NCI-H1092 (cell line): ENCODE results near the gene HLA-B.

Experiments used
- DNase-seq: peaks from one replicate; lab custom pipeline; 2025; lab: John Stamatoyannopoulos, UW

The HLA-B gene

DNA sequence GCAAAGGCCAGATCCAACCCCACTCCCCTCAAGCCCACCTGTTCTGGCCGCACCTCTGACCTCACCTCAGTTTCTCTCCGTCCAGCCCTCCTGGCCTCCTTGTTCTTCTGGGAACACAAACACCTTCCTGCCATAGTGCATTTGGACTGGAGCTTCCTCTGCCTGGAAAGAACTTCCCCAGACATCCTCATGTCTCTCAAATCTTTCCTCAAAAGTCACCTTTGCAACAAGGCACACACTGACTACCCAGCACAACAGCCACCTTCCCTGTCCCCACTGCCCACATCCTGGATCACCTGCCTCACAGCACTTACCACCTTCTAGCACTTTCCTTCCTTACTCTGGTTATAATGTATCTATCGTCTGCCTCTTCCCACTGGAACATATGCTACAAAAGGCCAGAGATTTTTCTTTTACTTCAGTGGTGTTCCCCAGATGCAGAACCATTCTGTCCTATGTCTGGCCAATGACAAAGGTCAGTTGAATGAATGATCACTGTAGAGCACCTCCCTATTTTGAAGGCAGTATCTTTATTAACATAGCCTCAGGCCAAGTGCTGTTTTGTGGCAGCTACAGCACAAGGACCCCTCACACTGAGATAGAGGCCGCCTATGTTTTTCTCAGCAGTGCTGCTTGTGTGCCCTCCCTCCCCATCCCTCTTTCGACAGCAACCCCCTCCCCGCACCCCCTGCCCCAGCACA lies 4.1 kb downstream of the HLA-B start:
- DNase-seq = no peak

DNA sequence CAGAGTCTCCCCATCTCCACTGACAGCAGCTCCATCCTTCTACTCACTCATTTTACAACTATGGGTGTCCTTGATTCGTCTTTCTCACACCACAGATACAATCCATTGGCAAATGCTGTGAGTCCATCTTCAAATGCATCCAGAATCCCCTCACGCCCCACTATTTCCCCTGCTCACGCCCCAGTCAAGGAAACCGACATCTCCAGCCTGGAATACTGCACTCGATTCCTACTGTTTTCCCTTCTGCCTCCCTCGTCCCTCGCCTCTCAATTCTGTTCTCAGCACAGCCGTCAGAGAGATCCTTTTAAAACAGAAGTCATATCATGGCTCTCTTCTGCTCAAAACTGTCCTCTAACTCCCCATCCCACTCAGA lies 4.7 kb downstream of the HLA-B start:
- no peak for DNase-seq

DNA sequence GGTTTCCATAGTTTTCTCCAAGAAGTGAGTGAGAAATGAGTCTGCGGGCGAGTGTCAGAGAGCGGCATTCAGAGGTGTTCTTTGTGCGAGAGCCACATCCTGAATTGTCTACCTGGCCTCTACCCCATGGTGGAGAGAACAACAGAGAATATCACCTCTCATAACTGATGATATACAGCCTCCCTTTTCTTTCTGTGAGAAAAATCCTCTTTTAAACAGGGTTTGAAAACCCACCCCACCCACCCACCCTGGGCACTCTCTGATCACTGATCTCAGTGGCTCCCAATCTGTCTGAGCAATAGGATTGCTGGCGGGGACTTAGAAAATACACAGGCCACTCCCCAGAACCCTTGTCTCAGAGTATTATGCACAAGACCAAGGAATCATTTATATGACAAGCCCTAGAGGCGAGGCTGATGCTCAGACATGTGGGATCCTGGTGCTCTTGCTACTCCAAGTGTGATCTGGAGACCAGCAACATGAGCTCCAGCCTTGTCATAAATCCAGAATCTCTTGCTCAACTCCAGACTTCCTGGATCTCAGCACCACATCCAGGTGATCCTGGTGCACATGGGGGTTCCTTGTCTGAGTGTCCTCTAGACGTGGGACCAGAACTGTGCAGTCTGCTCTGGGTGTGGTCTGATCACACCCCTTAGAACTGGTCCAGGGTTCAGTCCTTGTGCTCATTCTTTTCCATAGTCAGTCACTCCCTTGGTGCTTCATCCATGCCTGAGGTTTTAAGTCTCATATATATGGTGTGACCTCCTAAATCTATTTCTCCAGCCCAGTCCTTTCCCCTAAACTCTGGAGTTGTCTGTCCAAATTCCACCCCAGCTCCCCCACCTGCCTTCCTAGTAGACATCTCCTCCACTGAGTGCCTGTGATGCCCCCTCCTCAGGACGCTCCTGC lies 5.3 kb downstream of the HLA-B start:
- no peak for DNase-seq

DNA sequence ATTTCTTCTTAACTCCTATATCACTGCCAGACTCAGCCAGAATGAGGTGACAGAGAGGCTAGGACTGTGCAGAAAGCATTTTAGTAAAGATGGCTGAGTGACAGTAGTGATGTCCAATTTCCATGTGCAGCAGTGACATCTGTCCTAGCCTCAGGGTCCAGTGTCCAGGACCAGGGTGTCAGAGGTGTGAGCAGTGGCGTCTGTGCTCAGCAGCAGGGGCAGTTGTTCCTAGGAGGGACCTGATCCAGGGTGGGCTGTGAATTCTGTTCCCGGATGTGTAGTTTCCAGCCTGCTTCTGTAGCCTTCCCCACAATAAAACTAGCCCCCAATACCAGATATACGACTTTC lies 6.0 kb downstream of the HLA-B start:
- DNase-seq = no peak

DNA sequence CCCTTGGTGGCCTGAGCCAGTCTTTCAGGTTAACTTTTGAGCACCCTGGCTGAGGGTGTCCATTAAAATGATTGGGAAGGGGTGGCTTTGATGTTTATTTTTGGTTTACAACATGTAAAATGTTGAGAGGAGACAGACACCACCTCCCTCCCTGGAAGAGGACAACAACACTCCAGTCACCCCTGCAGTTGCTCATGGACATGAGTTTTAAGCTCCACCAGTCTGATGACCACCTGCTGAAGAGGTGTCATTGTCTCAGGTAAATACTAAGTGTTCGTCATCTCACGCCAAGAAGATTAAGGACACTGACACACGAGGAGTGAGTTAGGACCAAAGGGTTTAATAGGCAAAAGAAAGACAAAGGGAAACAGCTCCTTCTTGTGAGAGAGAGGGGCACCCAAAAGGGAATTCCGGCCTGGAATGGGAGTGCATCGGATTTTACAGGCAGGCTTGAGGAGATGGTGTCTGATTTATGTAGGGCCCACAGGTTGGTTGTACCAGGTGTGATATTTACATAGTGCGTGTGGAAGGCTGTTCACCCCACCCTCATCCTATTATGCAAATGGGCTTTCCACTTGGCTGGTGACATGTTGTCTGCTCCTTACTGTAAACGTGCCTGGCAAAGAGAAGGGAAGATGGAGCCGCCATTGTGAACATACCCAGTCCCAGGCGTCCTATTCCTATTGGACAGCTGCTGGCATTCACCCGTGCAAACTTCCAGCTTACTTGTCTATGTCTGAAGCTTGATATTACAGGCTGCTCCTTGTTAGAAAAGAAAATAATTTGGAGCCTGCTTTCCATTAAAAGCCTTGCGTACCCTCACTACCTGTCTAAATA lies 6.6 kb downstream of the HLA-B start:
- DNase-seq = no peak

DNA sequence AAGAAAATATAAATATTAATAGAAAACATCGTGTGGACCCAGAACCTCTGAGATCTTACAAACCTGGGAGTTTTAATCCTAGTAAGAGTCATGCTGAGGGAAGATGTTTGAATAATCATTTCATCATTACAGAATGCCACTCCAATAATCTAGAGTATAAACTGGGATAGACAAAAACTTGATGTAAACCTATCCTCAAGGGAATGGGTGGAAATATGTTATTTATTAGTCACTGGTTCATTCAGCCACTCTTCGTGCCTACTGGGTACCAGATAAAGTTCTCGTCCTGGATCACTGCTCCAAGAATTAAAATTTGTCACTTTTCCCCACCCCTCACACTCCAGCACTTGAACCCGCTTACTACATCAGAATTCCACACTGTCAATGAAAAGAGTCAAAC lies 7.7 kb downstream of the HLA-B start:
- DNase-seq = no peak

DNA sequence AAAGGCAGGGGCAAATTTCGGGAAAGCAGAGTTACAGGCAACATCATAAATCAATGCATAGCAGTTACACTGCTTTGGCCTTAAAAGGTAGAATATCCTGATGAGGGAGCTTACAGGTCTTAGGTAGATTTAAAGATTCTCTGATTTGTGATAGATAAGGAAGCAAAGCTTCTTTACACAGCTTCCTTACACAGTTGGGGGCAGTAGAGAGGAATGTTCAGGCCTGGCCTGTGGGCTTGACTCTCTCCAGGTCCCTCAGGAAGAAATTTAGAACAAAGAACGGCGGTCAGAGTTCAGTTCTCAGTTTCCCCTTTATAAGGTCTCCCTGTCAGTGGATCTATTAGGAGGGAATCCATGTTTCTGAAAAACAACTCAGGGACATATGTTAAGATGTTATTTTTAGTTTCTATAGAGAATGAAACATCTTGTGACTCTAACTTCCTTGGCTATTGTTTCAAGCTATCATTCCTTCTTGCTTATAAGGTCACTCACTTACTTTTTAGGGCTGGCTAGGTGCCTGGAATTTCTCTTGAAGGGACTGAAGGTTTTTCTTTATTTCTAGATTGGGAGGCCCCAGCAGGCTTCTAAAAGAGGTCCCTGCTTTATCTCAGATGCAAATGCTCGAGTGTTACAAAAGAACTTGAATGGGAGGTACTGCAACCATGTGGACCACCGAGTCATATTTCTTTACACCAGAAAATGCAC lies 11.8 kb downstream of the HLA-B start:
- no peak for DNase-seq

DNA sequence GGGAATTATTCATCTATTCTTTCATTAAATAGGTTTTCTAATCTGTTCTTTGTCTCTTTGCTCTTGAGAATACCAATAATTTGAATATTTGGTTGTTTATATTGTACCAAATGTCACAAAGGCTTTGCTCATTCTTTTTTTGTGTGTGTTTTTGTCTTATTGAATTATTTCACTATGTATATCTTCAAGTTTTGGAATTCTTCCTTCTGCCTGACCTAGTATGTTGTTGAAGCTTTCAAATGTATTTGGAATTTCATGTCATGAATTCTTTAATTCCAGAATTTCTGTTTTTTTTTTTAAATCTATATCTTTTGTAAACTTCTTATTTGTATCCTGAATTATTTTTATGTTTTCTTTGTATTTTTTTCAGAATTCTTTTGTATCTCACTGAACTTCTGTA lies 16.8 kb downstream of the HLA-B start:
- DNase-seq = no peak

DNA sequence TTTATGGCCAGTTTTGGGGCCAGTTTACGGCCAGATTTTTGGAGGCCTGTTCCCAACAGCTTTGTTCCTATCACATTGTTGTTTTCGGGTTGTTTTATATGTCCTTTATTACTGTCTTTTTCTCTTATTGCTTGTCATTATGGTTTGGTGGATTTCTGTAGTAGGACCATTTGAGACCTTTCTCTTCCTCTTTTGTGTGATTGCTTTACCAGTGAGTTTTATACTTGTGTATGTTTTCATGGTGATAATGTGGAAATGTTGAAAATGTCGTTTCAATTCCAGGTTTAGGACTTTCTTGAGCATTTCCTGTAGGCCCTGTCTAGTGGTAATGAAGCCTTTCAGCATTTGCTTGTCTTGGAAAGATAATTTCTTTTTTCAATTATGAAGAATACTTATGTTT lies 17.8 kb downstream of the HLA-B start:
- DNase-seq = no peak

DNA sequence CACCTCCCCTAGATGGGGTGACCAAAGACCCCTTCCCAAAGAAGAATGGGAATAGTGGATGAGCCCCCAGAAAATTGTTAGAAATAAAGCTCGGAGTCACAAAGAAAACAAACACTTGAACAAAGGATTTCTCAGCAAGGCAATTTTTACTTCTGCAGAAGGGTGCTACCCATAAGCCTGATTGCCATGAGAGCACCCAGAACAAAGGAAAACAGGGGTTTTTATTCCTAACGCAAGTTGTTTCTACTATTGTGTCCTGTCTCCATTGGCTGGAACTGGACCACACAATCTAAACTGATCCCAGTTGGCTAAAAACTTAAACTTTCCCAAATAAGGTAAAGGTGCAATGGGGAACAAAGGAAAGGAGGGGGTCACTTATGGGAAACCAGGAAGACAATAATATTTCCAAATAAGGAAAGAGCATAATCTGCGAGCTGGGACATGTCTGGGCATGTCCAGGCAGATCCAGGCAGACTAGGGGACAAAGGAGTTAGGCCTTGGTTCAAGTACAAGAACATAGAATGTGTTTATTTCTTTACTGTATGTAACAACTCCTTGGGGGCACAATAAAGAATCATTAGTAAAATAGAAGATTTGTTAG lies 20.0 kb downstream of the HLA-B start:
- no peak for DNase-seq

DNA sequence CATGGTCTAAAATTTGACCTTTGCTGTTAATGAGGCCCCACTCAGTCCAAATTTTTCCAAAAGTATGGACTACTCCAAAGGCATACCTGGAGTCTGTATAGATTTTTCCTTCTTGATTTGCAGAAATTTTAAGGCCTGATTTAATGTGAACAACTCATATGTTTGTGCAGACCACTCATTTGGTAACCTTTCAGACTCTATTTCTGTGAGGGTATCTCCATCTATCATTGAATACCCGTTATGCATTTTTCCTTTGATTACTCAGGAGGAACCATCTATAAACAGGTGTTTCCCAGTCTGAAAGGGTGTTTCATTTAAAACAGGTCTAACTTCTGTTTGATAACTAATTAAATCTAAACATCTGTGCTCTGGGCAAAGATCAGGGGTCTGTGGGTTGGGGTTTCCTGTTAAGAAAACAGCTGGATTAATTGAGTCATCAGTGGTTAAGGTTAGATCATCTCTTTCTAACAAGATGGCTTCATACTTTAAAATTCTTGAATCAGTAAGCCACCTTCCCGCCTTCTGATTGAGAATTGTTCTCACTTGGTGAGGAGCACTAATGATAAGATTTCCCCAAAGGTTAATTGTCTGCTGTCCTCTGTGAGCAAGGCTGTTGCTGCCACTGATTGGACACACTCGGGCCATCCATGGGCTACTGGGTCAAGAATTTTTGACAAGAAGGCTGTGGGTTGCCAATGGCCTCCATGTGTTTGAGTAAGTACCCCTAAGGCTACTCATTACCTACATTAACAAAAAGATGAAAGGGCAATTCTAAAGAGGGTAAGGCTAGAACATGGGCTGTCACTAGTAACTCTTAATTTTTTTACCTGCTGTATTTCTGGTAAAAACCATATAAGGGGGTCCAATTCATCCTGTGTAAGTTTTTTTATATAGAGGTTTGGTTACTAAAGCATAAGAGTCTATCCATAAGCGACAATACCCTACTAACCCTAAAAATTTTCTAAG lies 24.1 kb downstream of the HLA-B start:
- no peak for DNase-seq

DNA sequence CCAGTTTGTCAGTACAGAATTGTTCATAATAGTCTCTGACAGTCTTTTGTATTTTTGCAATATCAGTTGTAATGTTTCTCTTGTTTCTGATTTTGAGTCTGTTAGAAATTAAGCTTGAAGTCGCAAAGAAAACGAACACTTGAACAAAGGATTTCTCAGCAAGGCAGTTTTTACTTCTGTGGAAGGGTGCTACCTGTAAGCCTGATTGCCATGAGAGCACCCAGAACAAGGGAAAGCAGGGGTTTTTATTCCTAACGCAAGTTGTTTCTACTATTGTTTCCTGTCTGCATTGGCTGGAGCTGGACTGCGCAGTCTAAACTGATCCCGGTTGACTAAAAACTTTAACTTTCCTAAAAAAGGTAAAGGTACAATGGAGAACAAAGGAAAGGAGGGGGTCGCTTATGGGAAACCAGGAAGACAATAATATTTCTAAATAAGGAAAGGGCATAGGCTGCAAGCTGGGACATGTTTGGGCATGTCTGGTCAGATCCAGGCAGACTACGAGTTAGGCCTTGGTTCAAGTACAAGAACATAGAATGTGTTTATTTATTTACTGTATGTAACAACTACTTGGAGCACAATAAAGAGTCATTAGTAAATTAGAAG lies 28.5 kb downstream of the HLA-B start:
- no peak for DNase-seq

DNA sequence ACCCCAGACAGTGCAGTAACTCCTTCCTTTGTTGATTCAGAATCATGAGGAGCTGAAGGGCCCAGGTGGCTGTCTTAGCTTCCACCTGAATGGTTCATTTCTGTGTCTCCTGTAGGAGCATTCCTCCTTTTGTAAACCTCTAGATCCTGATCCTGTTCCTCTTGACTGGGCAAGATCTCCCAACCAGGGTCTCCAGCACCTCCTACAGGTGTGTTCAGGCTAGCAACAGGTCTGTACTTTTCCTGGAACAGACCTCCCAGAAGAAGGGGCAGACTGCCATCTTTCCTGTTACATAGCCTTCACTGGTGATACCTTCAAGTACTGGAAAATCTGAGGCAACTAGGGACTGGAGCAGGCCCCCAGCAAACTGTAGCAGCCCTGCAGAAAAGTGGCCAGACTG lies 35.2 kb downstream of the HLA-B start:
- no peak for DNase-seq

DNA sequence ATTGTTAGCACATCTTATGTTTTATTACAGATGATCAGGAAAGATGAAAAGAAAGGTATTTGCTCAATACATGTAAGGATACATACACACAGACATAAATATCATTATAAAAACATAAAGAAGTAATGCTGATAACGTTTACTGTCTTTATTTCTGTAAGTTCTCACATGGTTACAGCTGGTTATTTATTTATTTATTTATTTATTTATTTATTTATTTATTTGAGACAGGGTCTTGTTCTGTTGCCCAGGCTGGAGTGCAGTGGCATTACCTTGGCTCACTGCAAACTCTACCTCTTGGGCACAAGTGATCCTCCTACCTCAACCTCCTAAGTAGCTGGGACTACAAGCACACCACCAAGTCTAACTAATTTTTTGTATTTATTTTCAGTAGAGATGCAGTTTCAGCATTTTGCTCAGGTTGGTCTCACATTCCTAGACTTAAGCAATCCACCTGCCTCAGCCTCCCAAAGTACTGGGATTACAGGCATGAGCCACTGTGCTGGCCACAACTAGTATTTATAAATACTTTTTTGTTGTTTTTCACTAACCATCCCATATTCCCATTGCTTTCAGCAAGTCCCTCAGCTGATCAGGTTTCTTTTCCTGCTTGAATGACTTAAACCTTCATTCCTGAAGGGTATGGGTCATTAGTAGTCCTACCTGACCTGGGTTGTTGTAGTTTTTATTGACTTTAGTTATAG lies 35.8 kb downstream of the HLA-B start:
- no peak for DNase-seq

DNA sequence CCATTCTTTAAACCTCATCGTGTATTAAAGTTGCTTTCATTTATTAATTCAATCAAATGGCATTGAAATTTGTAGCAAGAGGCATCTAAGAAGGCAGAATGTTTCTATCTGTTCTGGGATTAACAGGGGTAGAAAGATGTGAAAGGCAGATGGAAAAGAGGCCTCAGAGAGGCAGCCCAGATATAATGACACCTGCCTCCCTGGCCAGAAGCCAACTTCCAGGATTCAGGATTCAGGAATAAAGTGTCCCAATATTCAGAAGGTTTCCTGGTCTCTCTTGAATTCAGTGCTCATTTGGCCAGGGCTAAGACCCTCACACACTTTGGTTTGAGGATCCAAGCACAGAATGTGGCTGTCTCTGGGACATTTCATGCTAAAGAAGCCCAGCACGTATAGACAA lies 39.9 kb downstream of the HLA-B start:
- DNase-seq = no peak

DNA sequence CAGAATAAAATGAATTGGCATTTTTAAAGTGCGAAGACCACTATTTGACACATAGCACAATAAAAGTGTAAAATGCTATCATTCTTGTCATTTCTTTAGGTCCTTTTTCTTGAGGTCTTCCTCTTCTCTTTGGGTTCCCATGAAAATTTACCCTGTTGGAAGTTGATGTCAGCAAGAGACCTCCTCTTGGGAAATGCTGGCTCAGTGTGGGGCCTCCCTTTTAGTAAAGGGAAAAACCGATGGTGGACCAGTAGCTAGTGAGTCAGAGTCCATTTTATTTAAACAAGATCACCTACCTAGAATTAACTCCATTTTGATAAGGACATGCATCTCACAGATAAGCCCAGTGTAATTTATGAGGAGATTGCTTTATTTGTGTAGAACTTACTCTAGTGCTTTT lies 47.3 kb downstream of the HLA-B start:
- DNase-seq = no peak

DNA sequence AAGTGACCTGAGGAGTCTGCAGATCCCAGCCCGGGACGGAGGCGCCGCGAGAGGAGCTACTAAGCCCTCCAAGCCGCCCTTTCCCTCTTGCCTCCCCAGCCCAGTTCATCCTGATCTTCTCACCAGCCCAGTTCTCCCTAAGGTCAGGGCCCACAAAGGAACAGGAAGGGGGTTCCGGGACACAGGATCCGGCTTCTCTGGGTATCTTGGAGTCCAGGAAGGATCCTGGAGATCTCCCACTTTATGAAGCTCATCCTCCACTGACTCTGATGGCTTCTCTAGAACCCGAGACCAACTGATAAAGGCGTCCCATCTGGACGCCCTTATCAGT lies 48.2 kb downstream of the HLA-B start:
- DNase-seq = no peak

DNA sequence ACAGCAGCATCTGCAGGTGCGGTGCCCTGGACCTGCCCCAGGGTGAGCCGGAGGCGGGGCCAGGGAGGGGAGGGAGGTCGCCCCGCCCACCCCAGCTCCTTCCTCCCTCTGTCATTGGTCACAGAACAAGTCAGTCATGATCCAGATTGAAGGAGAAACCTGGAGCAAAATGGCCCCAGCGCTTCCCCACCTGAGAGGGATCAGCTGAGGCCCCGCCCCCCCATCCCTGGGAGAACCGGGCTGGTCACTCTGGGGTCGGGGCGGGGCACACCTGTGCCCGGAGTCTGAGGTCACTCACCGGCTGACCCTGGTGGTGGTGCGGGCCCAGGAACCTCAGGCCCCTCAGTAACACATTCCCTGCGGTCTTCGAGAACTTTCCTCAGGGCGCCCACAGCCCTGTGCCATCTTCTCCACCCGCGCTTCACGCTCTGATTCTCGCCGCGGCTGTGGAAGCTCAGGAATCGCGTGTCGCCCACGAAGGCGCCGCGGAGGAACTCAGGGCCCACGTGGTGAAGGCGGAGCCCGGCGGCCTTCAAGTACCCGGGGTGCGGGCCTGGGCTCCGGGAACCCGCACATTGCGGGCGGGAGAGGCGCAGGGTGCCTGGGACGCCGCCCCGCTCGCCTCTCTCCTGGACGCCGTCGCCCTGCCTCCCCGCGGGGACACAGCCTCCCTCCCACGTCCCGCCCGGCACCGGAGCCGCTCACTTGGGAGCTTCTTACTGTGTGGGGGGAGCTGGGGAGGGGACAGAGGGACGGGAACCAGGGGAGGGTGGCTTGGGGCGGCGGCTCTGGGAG lies 48.7 kb downstream of the HLA-B start:
- no peak for DNase-seq

DNA sequence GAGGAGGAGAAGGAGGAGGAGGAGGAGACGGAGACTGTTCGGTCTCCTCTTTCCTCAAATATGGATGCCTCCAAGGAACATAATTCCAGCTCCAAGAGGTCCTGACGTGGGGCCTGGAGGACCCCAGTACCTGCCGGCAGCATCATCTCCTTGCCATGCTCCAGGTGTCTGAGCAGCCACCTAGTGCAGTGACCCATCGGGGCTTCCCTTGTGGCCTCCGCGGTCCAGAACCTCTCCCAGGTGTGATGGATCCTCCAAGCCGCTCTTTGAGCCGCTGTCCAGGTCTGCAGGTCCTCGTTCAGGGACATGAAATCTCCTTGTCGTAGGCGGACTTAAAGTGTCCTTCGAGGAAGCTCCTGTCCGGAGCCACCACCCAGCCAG lies 49.3 kb downstream of the HLA-B start:
- DNase-seq = no peak
